Liver (tissue), 9 donors: ENCODE data around the gene PCSK6. TPM values are rescaled to one million over a fixed set of nuclear protein-coding genes. Genes with fewer than 3 reads are reported as not detected.

Experiments
- DNase-seq: peaks from one replicate; pipeline ENCODE4 v3.0.0-alpha.2; 2017; ENCODE audit warnings: low spot score
- H3K27ac ChIP-seq, 2 donors: one replicate each; pipeline ENCODE4 v1.7.0; 2013; ENCODE audit warnings: inconsistent platforms in 2 of 2, low read length in 2 of 2, control low read depth in 1 of 2, low read depth in 1 of 2, mild to moderate bottlenecking in 1 of 2
- H3K27me3 ChIP-seq, 4 donors: one replicate each; pipeline versions ENCODE4 v1.6.1 to v1.7.0; 2013; ENCODE audit warnings: low read length in 3 of 4, inconsistent platforms in 1 of 4, mild to moderate bottlenecking in 1 of 4, moderate library complexity in 1 of 4; ENCODE audit not compliant: control insufficient read depth in 4 of 4, insufficient read depth in 4 of 4
- H3K36me3 ChIP-seq, 4 donors: one replicate each; pipeline versions ENCODE4 v1.6.1 to v1.7.0; 2013; ENCODE audit warnings: low read length in 3 of 4, mild to moderate bottlenecking in 3 of 4, low read depth in 1 of 4, moderate library complexity in 1 of 4; ENCODE audit not compliant: control insufficient read depth in 4 of 4, insufficient read depth in 3 of 4
- H3K4me1 ChIP-seq, 4 donors: one replicate each; pipeline versions ENCODE4 v1.6.1 to v1.7.0; 2013; ENCODE audit warnings: low read length in 3 of 4, mild to moderate bottlenecking in 3 of 4, moderate library complexity in 1 of 4; ENCODE audit not compliant: control insufficient read depth in 4 of 4, insufficient read depth in 4 of 4
- H3K4me3 ChIP-seq, 3 donors: one replicate each; pipeline versions ENCODE4 v1.6.1 to v1.7.0; 2013; ENCODE audit warnings: low read length in 3 of 3, control low read depth in 1 of 3, low read depth in 1 of 3, mild to moderate bottlenecking in 1 of 3
- H3K9ac ChIP-seq, 2 donors: one replicate each; pipeline ENCODE4 v1.7.0; 2013; ENCODE audit warnings: low read length in 2 of 2, mild to moderate bottlenecking in 2 of 2, moderate library complexity in 2 of 2, control low read depth in 1 of 2, low read depth in 1 of 2
- H3K9me3 ChIP-seq, 4 donors: one replicate each; pipeline versions ENCODE4 v1.6.1 to v1.7.0; 2013; ENCODE audit warnings: low read length in 3 of 4; ENCODE audit not compliant: control insufficient read depth in 4 of 4
- ATF3 ChIP-seq: IDR thresholded peaks from 2 replicates; pipeline ENCODE4 v1.6.1; 2016; ENCODE audit warnings: antibody characterized with exemption
- CTCF ChIP-seq: fragments of 150-350 bp; IDR thresholded peaks from 2 replicates; pipeline ENCODE4 v1.5.1; 2017; ENCODE audit warnings: improper control_type of control experiment, low read depth, low read length; ENCODE audit not compliant: missing input control
- FOXA1 ChIP-seq: IDR thresholded peaks from 2 replicates; pipeline ENCODE4 v1.6.1; 2016; ENCODE audit warnings: antibody characterized with exemption
- FOXA2 ChIP-seq: IDR thresholded peaks from 2 replicates; pipeline ENCODE4 v1.6.1; 2016; ENCODE audit warnings: antibody characterized with exemption
- GABPA ChIP-seq, 2 donors: IDR thresholded peaks in 1 of 2; conservative IDR thresholded peaks in 1 of 2; 2 replicates each; pipeline ENCODE4 v1.6.1; 2016; ENCODE audit warnings: antibody characterized with exemption in 2 of 2, mild to moderate bottlenecking in 1 of 2, moderate library complexity in 1 of 2
- HNF4A ChIP-seq, 2 donors: conservative IDR thresholded peaks; 2 replicates each; pipeline ENCODE4 v1.6.1; 2016; ENCODE audit warnings: antibody characterized with exemption in 2 of 2, mild to moderate bottlenecking in 2 of 2
- HNF4G ChIP-seq: IDR thresholded peaks from 2 replicates; pipeline ENCODE4 v1.6.1; 2016; ENCODE audit warnings: antibody characterized with exemption
- JUND ChIP-seq, 2 donors: IDR thresholded peaks; 2 replicates each; pipeline ENCODE4 v1.6.1; 2016; ENCODE audit warnings: antibody characterized with exemption in 2 of 2
- MAX ChIP-seq: IDR thresholded peaks from 2 replicates; pipeline ENCODE4 v1.6.1; 2016; ENCODE audit warnings: antibody characterized with exemption
- NR2F2 ChIP-seq: IDR thresholded peaks from 2 replicates; pipeline ENCODE4 v1.6.1; 2016; ENCODE audit warnings: antibody characterized with exemption
- SP1 ChIP-seq: IDR thresholded peaks from 2 replicates; pipeline ENCODE4 v1.6.1; 2018; ENCODE audit warnings: antibody characterized with exemption, mild to moderate bottlenecking
- YY1 ChIP-seq: IDR thresholded peaks from 2 replicates; pipeline ENCODE4 v1.6.1; 2016; ENCODE audit warnings: antibody characterized with exemption, mild to moderate bottlenecking
- ZBTB33 ChIP-seq: IDR thresholded peaks from 2 replicates; pipeline ENCODE4 v1.6.1; 2016; ENCODE audit warnings: antibody characterized with exemption
- WGBS: extraction: QIAGEN DNeasy Blood & Tissue Kit; methylation state at CpG from one replicate; pipeline ENCODE4 v1.1.7; 2013; 5-methylcytosine and 5-hydroxymethylcytosine counted together
- polyA plus RNA-seq, 2 donors: library from polyadenylated mRNA; stranded (reverse) in 1 of 2; unstranded in 1 of 2; fragments of 200-250 nt in 1 of 2; fragments of >200 nt in 1 of 2; fragmentation: Nextera tagmentation in 1 of 2; extraction: Ambion mirVana in 1 of 2; gene quantifications; one replicate each; pipeline versions ENCODE4 v1.2.1 to v1.2.3, GENCODE V29; 2013 to 2015
- total RNA-seq, 2 donors: library from RNA; depleted of rRNA; stranded (reverse); fragments of >200 nt; gene quantifications; one replicate each; pipeline ENCODE4 v1.2.3, GENCODE V29; 2014
- donor health status: healthy.
- donor health status: healthy.
- donor health status: healthy.
- donor health status: healthy.
- donor health status: healthy.

Gene PCSK6
- total and polyA plus RNA-seq, 4 donors = 94.8 to 398 (median 168) TPM

- TF ChIP-seq CTCF = no peak
- TF ChIP-seq FOXA1 = no peak
- TF ChIP-seq HNF4G = no peak
These were observed 8.2 kb downstream of the PCSK6 start (continued) for GRCh38 chr15:101481381-101481705.

GRCh38 chr15:101480613-101481380 lies 8.7 kb downstream of the PCSK6 start:
- TF ChIP-seq HNF4A (conservative IDR thresholded peaks at IDR 0.05) = no peak
- TF ChIP-seq GABPA (IDR thresholded peaks at IDR 0.05 in 1 of 2, conservative IDR thresholded peaks at IDR 0.05 in 1 of 2) = no peak
- Histone ChIP-seq H3K9ac (no peak overlapping the region), H3K27me3 (no peaks in the 10 kb centered on the region), H3K9me3 (no peaks in the 10 kb centered on the region), H3K4me1 (peaks cover 0 to 42% (median 14%) of the 10 kb centered on the region in 4 donors), H3K4me3 (no peak overlapping the region), H3K36me3 (peaks cover 0 to 25% (median 7%) of the 10 kb centered on the region in 4 donors), H3K27ac (no peak overlapping the region)
- no peak for DNase-seq
- 93% methylated on average over 23 of the region's 23 CpGs for WGBS

GRCh38 chr15:101479851-101480612 lies 9.5 kb downstream of the PCSK6 start:
- Histone ChIP-seq H3K36me3 (peaks cover 0 to 20% (median 6%) of the 10 kb centered on the region in 4 donors), H3K27me3 (no peaks in the 10 kb centered on the region), H3K4me3 (no peak overlapping the region), H3K9ac (no peak overlapping the region), H3K4me1 (peaks cover 0 to 43% (median 14%) of the 10 kb centered on the region in 4 donors), H3K27ac (peak overlapping the region in 1 of 2 donors; percentile 23), H3K9me3 (no peaks in the 10 kb centered on the region)
- TF ChIP-seq MAX = no peak
- no peak for TF ChIP-seq JUND (IDR thresholded peaks at IDR 0.05)
- no peak for TF ChIP-seq HNF4A (conservative IDR thresholded peaks at IDR 0.05)
- DNase-seq = no peak
- WGBS = 93% methylated on average over 15 of the region's 15 CpGs

- Histone ChIP-seq H3K9ac (no peak overlapping the region), H3K4me1 (peaks cover 0 to 37% (median 14%) of the 10 kb centered on the region in 4 donors), H3K36me3 (peaks cover 0 to 16% (median 6%) of the 10 kb centered on the region in 4 donors), H3K4me3 (no peak overlapping the region), H3K27ac (peak overlapping the region in 1 of 2 donors; percentile 23), H3K27me3 (no peaks in the 10 kb centered on the region), H3K9me3 (no peaks in the 10 kb centered on the region)
- no peak for DNase-seq
- WGBS = 88% methylated on average over 11 of the region's 11 CpGs
- TF ChIP-seq SP1 = no peak
- TF ChIP-seq YY1 = no peak
- TF ChIP-seq MAX = no peak
- TF ChIP-seq HNF4A (conservative IDR thresholded peaks at IDR 0.05) = no peak
- no peak for TF ChIP-seq ZBTB33
- no peak for TF ChIP-seq FOXA2
- TF ChIP-seq NR2F2 = no peak
- TF ChIP-seq HNF4G = no peak
- TF ChIP-seq CTCF = no peak
- TF ChIP-seq GABPA (IDR thresholded peaks at IDR 0.05 in 1 of 2, conservative IDR thresholded peaks at IDR 0.05 in 1 of 2) = no peak
- no peak for TF ChIP-seq ATF3
These were observed 10.1 kb downstream of the PCSK6 start for GRCh38 chr15:101479342-101479845.
